Measurements from ENCODE around the gene CTSW.
A peak's percentile ranks its signal among the peaks of the same experiment; 100 is the strongest.

CTSW gene

GRCh38 chr11:65857500-65857852, 22.2 kb upstream of the CTSW start:
- Histone ChIP-seq H3K9ac (ENCODE audit: insufficient read length, low read depth) (peak overlapping the region; percentile 98), H3K27me3 (ENCODE audit: insufficient read depth, insufficient read length) (no peaks in the 10 kb centered on the region), H3K4me3 (ENCODE audit: insufficient read length, low read depth) (peak overlapping the region; percentile 96), H3K4me1 (ENCODE audit: insufficient read depth, insufficient read length) (peaks cover 12% of the 10 kb centered on the region), H3K36me3 (ENCODE audit: insufficient read depth, insufficient read length, low read length) (peaks cover 64% of the 10 kb centered on the region), H3K9me3 (ENCODE audit: insufficient read depth, low read length) (no peaks in the 10 kb centered on the region; the same call in 1 of the 2 replicates)
- DNase-seq (ENCODE audit: low read depth, low spot score), result no peak
- TF ChIP-seq YY1 (IDR thresholded peaks at IDR 0.05; ENCODE audit: insufficient read depth, insufficient read length) (no peak), SUZ12 (IDR thresholded peaks at IDR 0.05; ENCODE audit: extremely low read depth, insufficient read depth, insufficient read length) (no peak), ZNF274 (IDR thresholded peaks at IDR 0.05; ENCODE audit: low read depth, low read length) (no peak)

DNA sequence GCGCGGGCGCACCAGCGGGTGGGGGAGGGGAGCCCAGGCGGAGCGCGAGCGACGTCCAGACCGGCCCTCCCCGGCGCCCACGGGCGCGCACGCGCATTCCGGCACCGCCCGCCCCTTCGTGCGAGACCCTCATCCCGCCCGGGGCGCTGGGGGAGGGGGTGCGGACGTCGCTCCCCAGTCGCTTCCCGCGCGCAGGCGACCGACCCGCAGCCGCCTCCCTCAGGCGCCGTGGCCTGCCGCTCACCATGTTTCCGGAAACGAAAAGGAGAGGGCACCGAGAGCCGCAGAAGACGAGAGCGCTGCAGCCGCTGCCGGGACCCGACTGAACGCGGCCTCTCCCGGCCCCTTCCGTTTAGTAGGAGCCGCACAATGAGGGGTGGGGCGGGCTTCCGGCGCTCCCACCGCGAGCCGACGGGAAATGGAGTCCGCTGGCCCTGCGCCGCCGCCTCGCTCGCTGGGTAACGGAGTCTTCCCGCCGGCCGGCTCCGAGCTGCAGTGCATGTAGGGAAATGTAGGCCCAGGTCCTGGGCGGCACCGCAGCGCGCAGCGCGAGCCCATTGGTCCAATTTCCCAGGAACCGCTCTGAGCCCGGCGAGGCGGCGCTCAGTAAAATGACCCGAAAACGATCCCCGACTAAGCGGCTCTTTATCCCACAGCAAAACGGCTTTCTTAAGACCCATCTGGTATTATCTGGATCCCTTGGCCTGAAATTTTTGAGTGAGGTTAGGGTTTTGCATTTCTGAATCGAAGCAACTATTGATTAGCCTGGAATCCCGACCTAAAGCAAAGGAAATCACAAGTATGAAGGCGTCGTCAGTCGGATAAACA, 21.6 kb upstream of the CTSW start, which contains the start of gene CFL1:
CFL1 (minus strand) TSS at position 328 of the 828 bp plus-strand sequence; CDS start at position 247, 81 bp downstream.
- Histone ChIP-seq H3K9me3 (ENCODE audit: insufficient read depth, low read length) (no peaks in the 10 kb centered on the region), H3K4me3 (ENCODE audit: insufficient read length, low read depth) (peak within 1 kb of the TSS; percentile 96), H3K27me3 (ENCODE audit: insufficient read depth, insufficient read length) (no peaks in the 10 kb centered on the region), H3K9ac (ENCODE audit: insufficient read length, low read depth) (peak within 1 kb of the TSS; percentile 98), H3K4me1 (ENCODE audit: insufficient read depth, insufficient read length) (peaks cover 15% of the 10 kb centered on the region), H3K36me3 (ENCODE audit: insufficient read depth, insufficient read length, low read length) (peaks cover 64% of the 10 kb centered on the region)
- TF ChIP-seq SUZ12 (IDR thresholded peaks at IDR 0.05; ENCODE audit: extremely low read depth, insufficient read depth, insufficient read length) (no peak), ZNF274 (IDR thresholded peaks at IDR 0.05; ENCODE audit: low read depth, low read length) (no peak), YY1 (IDR thresholded peaks at IDR 0.05; ENCODE audit: insufficient read depth, insufficient read length) (no peak)
- DNase-seq (ENCODE audit: low read depth, low spot score), result peak; percentile 98

- TF ChIP-seq YY1 (IDR thresholded peaks at IDR 0.05; ENCODE audit: insufficient read depth, insufficient read length) (no peak), SUZ12 (IDR thresholded peaks at IDR 0.05; ENCODE audit: extremely low read depth, insufficient read depth, insufficient read length) (no peak), ZNF274 (IDR thresholded peaks at IDR 0.05; ENCODE audit: low read depth, low read length) (no peak)
- Histone ChIP-seq H3K27me3 (ENCODE audit: insufficient read depth, insufficient read length) (no peaks in the 10 kb centered on the region), H3K4me3 (ENCODE audit: insufficient read length, low read depth) (peak overlapping the region; percentile 96), H3K36me3 (ENCODE audit: insufficient read depth, insufficient read length, low read length) (peaks cover 64% of the 10 kb centered on the region), H3K9ac (ENCODE audit: insufficient read length, low read depth) (peak overlapping the region; percentile 72), H3K9me3 (ENCODE audit: insufficient read depth, low read length) (no peaks in the 10 kb centered on the region), H3K4me1 (ENCODE audit: insufficient read depth, insufficient read length) (peaks cover 19% of the 10 kb centered on the region)
- no peak for DNase-seq (ENCODE audit: low read depth, low spot score)
Measured at GRCh38 chr11:65858681-65859087, 21.0 kb upstream of the CTSW start.

DNA sequence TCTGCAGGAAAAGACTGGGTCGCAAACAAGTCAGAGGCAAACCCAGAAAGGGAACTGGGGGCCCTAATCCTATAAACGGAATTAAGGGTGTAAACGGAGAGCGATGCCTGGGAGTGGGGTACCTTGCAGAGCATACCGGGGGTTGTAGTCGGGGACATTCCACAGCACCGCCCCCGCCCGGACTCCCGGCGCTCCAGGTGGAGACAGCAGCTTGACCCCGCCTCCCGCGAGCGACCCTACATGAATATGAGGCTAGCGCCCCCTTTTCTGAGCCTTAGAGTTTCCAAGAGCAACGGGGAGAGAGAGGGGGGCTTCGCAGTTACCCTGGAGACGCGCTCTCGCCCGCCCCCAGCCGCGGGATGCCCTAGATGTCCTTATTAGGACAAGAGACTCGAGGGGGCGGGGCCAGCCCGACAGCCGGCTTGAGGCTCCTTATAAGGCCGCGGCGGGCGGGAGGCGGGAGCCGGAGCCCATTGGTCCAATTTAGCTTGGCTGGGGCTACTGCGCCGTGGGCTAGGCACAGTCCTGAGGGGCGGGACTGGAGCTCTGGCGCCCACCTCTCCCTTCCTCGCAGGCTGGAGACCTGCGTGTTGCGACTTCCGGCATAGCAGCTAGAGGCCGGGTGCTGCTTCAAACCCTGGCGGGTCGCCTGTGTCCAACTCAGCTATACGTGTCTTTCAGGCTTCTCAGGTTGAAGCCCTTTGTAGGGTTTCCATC, 20.4 kb upstream of the CTSW start:
- DNase-seq (ENCODE audit: low read depth, low spot score), result peak; percentile 100
- peaks cover 64% of the 10 kb centered on the region for H3K36me3 ChIP-seq (ENCODE audit: insufficient read depth, insufficient read length, low read length)

DNA sequence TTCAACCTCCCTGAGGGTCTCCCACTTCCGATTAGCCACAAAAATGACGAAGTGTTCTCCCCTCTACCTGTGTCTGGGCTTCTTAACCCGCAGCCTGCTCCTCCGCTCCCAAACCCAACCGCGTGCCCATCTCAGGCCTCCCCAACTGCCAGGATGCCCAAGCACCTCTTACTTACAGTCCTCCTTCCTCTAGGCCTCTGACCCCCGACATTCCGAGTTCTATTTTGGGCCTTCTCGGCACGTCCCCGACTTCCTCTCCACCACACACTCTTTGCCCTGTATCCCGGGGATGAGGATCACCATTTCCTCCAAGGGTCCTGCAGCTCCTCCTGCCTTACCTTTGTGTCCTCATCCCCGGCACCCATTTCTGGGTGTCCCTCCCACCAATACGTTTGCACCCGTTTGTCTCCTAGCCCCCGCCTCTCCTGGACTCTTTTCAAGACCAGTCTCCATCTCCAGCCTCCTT, 19.8 kb upstream of the CTSW start:
- no peak for DNase-seq (ENCODE audit: low read depth, low spot score)
- H3K4me3 ChIP-seq (ENCODE audit: insufficient read length, low read depth), result peak overlapping the region; percentile 98
- peaks cover 64% of the 10 kb centered on the region for H3K36me3 ChIP-seq (ENCODE audit: insufficient read depth, insufficient read length, low read length)
- no peak for TF ChIP-seq SUZ12 (IDR thresholded peaks at IDR 0.05; ENCODE audit: extremely low read depth, insufficient read depth, insufficient read length)
- no peak for TF ChIP-seq ZNF274 (IDR thresholded peaks at IDR 0.05; ENCODE audit: low read depth, low read length)
- TF ChIP-seq YY1 (IDR thresholded peaks at IDR 0.05; ENCODE audit: insufficient read depth, insufficient read length), result no peak
- no peaks in the 10 kb centered on the region for H3K27me3 ChIP-seq (ENCODE audit: insufficient read depth, insufficient read length)
- peaks cover 19% of the 10 kb centered on the region for H3K4me1 ChIP-seq (ENCODE audit: insufficient read depth, insufficient read length)
- no peaks in the 10 kb centered on the region for H3K9me3 ChIP-seq (ENCODE audit: insufficient read depth, low read length)
- H3K9ac ChIP-seq (ENCODE audit: insufficient read length, low read depth), result peak overlapping the region; percentile 95

More for the DNA sequence above, 20.4 kb upstream of the CTSW start:
- no peaks in the 10 kb centered on the region for H3K27me3 ChIP-seq (ENCODE audit: insufficient read depth, insufficient read length)
- H3K9ac ChIP-seq (ENCODE audit: insufficient read length, low read depth), result peak overlapping the region; percentile 95
- H3K4me3 ChIP-seq (ENCODE audit: insufficient read length, low read depth), result peak overlapping the region; percentile 98
- H3K4me1 ChIP-seq (ENCODE audit: insufficient read depth, insufficient read length), result peaks cover 19% of the 10 kb centered on the region
- no peaks in the 10 kb centered on the region for H3K9me3 ChIP-seq (ENCODE audit: insufficient read depth, low read length)
- TF ChIP-seq YY1 (IDR thresholded peaks at IDR 0.05; ENCODE audit: insufficient read depth, insufficient read length), result no peak
- TF ChIP-seq SUZ12 (IDR thresholded peaks at IDR 0.05; ENCODE audit: extremely low read depth, insufficient read depth, insufficient read length), result no peak
- TF ChIP-seq ZNF274 (IDR thresholded peaks at IDR 0.05; ENCODE audit: low read depth, low read length), result no peak

DNA sequence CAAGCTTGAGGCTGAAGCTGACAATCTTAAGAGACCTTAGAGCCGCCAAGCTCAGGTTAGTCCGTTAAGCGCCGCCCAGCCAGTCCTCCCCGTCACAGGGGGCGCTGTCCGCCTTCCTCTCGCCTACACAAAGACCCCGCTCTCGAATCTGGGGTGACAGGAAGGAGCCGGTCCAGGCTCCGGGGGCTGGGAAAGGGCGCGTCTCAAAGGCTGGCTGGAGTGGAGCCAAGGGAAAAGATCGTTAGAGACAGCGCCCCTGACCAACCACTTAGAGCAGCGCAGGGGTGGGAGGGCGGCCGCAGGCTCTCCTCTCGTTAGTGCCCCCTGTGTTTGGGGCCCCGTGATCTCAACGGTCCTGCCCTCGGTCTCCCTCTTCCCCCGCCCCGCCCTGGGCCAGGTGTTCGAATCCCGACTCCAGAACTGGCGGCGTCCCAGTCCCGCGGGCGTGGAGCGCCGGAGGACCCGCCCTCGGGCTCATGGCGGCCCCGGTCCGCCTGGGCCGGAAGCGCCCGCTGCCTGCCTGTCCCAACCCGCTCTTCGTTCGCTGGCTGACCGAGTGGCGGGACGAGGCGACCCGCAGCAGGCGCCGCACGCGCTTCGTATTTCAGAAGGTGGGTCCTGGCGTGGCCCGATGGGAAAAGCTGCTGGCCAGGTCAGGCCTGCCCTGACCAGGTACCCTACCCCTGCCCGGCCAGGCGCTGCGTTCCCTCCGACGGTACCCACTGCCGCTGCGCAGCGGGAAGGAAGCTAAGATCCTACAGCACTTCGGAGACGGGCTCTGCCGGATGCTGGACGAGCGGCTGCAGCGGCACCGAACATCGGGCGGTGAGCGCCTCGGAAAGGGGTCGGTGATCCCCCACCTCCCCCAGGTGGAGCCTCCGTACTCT, 19.1 kb upstream of the CTSW start, which contains the start of gene MUS81:
MUS81 (plus strand) TSS at position 156 of the 887 bp plus-strand sequence; CDS start at position 477, 321 bp downstream.
- H3K4me3 ChIP-seq (ENCODE audit: insufficient read length, low read depth), result peak within 1 kb of the TSS; percentile 98
- H3K4me1 ChIP-seq (ENCODE audit: insufficient read depth, insufficient read length), result peaks cover 19% of the 10 kb centered on the region
- H3K9me3 ChIP-seq (ENCODE audit: insufficient read depth, low read length), result no peaks in the 10 kb centered on the region
- H3K27me3 ChIP-seq (ENCODE audit: insufficient read depth, insufficient read length), result no peaks in the 10 kb centered on the region
- H3K9ac ChIP-seq (ENCODE audit: insufficient read length, low read depth), result peak within 1 kb of the TSS; percentile 97
- TF ChIP-seq ZNF274 (IDR thresholded peaks at IDR 0.05; ENCODE audit: low read depth, low read length) (no peak), SUZ12 (IDR thresholded peaks at IDR 0.05; ENCODE audit: extremely low read depth, insufficient read depth, insufficient read length) (no peak)
- peaks cover 64% of the 10 kb centered on the region for H3K36me3 ChIP-seq (ENCODE audit: insufficient read depth, insufficient read length, low read length)
- peak; percentile 98 for DNase-seq (ENCODE audit: low read depth, low spot score)

Data from NT2/D1 (cell line).